Measurements from ENCODE around the gene ZNF202.

The ZNF202 gene

DNA sequence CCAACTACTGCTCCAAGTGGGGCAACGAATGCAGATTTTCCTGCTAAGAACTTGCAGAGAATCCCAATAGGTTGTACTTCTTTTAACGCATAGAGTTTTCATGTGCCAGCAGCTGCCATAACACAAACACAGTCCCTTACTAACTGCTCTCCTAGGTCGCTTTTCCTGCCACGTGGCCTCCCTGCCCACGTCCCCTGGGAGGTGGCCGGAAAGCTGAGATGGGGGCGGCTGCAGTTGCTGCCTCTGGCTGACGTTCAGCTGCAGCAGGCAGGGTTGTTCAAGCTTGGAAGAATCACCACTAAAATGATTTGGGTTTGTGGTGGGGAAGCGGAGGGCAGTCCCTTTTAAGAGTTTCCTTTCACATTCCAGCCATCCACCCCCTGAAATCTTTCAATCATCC lies 39.3 kb downstream of the ZNF202 start:
- TF ChIP-seq, protein P1, sequence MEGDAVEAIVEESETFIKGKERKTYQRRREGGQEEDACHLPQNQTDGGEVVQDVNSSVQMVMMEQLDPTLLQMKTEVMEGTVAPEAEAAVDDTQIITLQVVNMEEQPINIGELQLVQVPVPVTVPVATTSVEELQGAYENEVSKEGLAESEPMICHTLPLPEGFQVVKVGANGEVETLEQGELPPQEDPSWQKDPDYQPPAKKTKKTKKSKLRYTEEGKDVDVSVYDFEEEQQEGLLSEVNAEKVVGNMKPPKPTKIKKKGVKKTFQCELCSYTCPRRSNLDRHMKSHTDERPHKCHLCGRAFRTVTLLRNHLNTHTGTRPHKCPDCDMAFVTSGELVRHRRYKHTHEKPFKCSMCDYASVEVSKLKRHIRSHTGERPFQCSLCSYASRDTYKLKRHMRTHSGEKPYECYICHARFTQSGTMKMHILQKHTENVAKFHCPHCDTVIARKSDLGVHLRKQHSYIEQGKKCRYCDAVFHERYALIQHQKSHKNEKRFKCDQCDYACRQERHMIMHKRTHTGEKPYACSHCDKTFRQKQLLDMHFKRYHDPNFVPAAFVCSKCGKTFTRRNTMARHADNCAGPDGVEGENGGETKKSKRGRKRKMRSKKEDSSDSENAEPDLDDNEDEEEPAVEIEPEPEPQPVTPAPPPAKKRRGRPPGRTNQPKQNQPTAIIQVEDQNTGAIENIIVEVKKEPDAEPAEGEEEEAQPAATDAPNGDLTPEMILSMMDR (IDR thresholded peaks at IDR 0.05) = no peak
- H3K4me3 ChIP-seq = no peak overlapping the region
- H3K27ac ChIP-seq = no peak overlapping the region
- no peak for DNase-seq (ENCODE audit: low spot score)

DNA sequence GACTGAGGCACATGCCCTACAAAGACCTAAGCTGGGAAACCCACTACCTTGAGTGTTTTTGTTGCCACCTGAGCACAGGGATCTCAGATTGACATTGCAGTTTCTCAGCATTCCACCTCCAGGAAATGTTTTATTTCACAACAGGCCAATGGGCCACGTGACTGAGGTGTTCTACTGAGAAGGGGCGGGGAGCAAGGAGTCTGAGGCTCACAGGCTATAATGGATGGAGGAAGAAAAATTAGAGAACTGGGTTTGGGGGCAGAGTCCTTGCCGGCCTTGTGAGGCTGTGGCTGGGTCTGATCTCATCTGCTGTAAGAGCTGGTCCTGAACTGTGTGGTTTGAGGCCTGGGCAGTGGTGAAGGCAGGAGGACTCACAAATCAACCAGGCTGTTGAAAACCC lies 40.7 kb downstream of the ZNF202 start:
- TF ChIP-seq, protein P1 (IDR thresholded peaks at IDR 0.05) = no peak
- DNase-seq (ENCODE audit: low spot score) = no peak
- no peak overlapping the region for H3K27ac ChIP-seq
- no peak overlapping the region for H3K4me3 ChIP-seq

DNA sequence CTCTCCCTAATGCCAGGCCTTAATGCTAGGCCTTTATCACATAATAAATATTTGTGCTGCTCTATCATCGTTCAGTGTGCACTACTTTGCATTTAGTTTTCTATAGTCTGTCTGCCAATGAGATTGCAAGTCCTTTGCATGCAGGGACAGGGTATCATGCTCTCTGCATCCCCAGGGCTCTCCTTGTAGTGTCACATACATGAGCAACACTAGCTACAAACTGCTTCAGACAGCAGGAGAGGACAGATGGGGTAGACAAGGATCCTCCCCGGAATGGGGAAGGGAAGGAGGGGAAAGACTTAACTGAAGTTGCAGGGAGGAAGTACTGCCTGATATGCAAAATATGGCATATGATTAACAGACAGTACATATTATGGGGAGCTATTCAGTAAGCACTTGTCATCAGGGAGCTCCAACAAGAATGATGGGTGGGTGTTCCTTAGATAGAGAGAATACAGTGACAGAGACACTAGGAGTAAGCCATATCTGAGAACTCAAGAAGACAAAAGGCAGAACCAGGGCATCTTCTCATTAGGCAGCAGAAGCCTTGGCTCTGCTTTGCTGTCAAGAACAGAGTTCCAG lies 42.8 kb downstream of the ZNF202 start:
- DNase-seq (ENCODE audit: low spot score) = no peak
- Histone ChIP-seq H3K27ac (no peak overlapping the region), H3K4me3 (no peak overlapping the region)
- TF ChIP-seq, protein P1 (IDR thresholded peaks at IDR 0.05) = no peak

DNA sequence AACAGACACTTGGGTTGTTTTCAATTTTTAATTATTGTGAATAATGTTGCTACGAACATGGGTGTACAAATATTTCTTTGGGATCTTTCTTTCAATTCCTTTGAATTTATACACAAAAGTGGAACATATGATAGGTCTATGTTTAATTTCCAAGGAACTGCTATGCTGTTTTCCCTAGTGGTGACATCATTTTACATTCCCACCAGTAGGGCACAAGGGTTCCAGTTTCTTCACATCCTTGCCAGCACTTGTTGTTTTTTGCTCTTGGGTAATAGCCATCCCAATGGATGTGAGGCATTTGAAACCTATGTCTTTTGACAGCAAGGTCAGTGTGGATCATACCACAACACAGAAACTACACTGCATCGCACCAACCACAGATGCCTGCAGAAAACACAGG lies 45.3 kb downstream of the ZNF202 start:
- Histone ChIP-seq H3K4me3 (no peak overlapping the region), H3K27ac (no peak overlapping the region)
- DNase-seq (ENCODE audit: low spot score) = no peak
- TF ChIP-seq, protein P1 (IDR thresholded peaks at IDR 0.05) = no peak

DNA sequence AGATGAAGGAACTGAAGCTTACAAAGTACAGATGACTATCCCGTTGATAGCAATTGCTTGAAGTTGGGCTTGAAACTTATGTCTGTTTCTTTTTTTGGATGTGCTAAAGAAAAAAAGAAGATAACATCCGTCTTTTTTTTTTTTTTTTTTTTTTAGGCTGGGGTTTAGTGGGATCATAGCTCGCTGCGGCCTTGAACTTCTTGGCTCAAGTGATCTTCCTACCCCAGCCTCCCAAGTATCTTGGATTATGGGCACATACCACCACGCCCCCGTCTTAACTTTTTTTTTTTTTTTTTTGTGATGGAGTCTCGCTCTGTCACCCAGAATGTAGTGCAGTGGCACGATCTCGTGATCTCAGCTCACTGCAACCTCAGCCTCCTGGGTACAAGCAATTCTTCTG lies 46.2 kb downstream of the ZNF202 start:
- H3K27ac ChIP-seq = no peak overlapping the region
- TF ChIP-seq, protein P1 (IDR thresholded peaks at IDR 0.05) = no peak
- H3K4me3 ChIP-seq = no peak overlapping the region
- no peak for DNase-seq (ENCODE audit: low spot score)

DNA sequence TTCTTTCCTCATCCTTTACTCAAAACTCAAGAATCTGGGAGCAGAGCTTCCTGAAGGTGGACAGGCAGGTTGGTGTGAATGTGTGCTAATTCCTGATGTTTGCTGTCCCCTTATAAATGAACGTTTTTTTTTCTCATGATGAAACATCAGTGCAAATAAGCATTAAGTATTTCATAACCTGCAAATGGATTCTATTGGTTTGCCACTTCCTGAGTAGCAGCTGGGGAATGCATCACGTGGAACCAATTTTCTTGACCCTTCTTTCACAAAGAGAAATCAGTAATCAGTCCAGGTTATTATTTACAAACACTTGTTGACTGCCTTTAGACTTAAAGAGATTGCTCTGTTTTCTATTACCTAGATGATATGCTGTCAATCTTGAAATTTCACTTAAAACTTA lies 46.9 kb downstream of the ZNF202 start:
- no peak overlapping the region for H3K4me3 ChIP-seq
- no peak for DNase-seq (ENCODE audit: low spot score)
- H3K27ac ChIP-seq = no peak overlapping the region
- TF ChIP-seq, protein P1 (IDR thresholded peaks at IDR 0.05) = no peak

DNA sequence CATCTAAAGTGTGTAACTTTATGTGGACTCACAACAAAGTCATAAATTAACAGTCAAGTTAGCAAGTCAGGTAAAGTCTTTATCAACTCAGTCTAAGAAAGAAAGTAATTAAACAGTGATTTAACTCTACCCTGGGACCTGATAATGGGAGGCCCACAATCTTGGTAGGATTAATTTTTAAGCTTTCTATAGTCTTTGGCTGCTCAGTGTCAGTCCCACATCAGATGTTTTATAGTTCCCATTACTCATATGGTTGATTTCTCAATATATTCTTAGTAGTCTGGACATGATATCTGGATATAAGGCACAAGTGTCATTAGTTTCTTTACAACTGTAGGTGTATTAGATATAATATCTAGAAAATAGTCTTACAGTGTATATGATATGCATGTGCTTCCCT lies 48.5 kb downstream of the ZNF202 start:
- TF ChIP-seq, protein P1 (IDR thresholded peaks at IDR 0.05) = no peak
- H3K4me3 ChIP-seq = no peak overlapping the region
- no peak overlapping the region for H3K27ac ChIP-seq
- no peak for DNase-seq (ENCODE audit: low spot score)

Measured in coronary artery (tissue), 2 donors.